Measurements from ENCODE around the gene GSN.

Gene GSN

DNA sequence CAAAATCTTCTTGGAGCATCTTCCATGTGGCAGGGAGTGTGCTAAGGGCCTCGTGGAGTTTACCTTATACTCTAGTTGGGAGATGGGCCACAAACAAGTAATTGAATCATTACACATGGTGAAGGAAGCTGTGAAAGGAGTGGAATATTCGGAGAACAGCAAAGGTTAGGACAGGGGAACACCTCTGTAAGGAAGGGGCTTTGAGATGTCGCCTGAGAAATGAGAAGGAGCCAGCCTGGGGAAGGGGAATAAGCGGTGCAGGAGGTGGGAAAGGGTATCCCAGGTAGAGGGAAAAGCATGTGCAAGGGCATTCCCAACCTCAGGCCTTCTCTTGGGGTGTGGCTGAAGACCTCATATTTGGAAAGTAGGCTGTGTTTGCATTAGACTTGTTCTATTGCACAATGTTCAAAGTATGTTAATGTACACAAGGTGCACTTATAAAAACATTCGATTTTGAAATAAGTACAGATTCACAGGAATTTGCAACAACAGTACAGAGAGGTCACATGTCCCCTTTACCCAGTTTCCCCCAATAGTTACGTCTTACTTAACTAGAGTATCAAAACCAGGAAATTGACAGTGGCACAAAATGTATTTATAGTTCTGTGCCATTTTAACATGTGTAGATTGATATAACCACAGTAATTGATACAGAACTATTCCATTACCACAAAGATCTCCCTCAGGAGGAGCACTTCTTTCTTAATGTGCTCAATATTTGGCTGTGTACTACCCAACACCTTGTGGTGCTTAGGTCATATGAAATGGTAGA lies 104.5 kb downstream of the GSN start:
- no peak for DNase-seq (ENCODE audit: low read depth)

DNA sequence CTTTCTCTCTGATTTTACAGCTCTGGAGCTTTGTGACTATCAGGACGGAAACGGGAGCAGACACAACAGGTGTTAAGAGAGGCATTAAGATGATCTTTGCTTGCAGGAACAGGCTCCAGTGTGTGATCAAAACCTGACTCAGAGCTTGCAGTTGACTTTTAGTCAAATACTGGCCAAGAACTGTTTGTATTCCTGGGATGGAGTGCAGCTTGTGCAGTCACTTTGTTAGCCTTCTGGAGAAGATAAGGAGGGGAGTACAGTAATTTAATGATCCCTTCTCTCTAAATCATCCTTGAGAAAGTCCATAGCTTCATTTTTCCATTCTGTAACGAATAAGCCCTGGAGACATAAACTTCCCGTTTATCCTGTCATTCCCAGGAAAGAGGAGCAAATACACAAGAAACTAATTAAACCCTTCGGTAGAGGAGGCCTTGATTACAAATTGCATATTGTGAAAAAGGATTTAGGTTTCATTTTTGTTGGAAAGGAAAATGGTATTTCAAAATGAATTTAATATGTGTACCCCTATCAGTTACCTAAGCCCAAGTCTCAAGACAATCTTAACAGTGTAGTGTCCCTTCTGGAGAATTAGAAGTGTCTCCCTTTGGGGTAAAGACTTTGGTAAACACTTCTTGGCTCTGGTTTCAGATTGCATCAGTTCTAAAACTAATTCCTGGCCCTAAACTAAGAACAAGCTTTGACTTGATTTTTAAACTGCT lies 105.2 kb downstream of the GSN start:
- no peak for DNase-seq (ENCODE audit: low read depth)

GRCh38 chr9:121376214-121376830 lies 108.4 kb downstream of the GSN start:
- DNase-seq (ENCODE audit: low read depth): no peak

DNA sequence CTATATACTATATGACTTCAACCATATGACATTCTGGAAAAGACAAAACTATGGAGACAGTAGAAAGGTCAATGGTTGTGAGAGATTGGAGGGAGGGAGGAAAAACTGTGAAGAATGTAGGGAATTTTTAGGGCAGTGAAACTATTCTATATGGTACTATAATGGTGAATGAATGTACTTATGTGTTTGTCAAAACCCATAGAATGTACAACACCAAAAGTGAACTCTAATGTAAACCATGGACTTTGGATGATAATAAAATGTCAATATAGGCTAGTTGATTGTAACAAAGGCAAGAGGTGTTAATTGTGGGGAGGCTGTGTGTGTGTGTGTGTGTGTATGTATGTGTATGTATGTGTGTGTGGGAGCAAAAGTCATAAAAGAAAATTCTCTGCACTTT lies 112.9 kb downstream of the GSN start:
- DNase-seq (ENCODE audit: low read depth): no peak
